Parathyroid adenoma (tissue), 2 donors: ENCODE results near the gene VMP1.

Experiments used
- H2AFZ ChIP-seq: fragments of 300-600 bp; sonication (generic); one replicate; pipeline ENCODE4 v1.7.0; 2017; ENCODE audit warnings: antibody characterized with exemption, mild to moderate bottlenecking
- H3K27ac ChIP-seq: fragments of 300-600 bp; sonication (generic); one replicate; pipeline ENCODE4 v1.7.0; 2017
- H3K27me3 ChIP-seq: fragments of 300-600 bp; sonication (generic); one replicate; pipeline ENCODE4 v1.7.0; 2017; ENCODE audit warnings: low read length; ENCODE audit not compliant: control insufficient read depth, insufficient read depth
- H3K36me3 ChIP-seq: fragments of 300-600 bp; sonication (generic); one replicate; pipeline ENCODE4 v1.7.0; 2017; ENCODE audit warnings: low read length; ENCODE audit not compliant: control insufficient read depth, insufficient read depth
- H3K4me1 ChIP-seq: fragments of 300-600 bp; sonication (generic); one replicate; pipeline ENCODE4 v1.7.0; 2017; ENCODE audit warnings: control low read depth
- H3K4me2 ChIP-seq: fragments of 300-600 bp; sonication (generic); one replicate; pipeline ENCODE4 v1.7.0; 2017; ENCODE audit warnings: low read length
- H3K4me3 ChIP-seq: fragments of 300-600 bp; sonication (generic); one replicate; pipeline ENCODE4 v1.7.0; 2017; ENCODE audit warnings: low read depth, low read length
- H3K79me2 ChIP-seq: fragments of 300-600 bp; sonication (generic); one replicate; pipeline ENCODE4 v1.7.0; 2017; ENCODE audit warnings: control low read depth
- H3K9ac ChIP-seq: fragments of 300-600 bp; sonication (generic); one replicate; pipeline ENCODE4 v1.7.0; 2017; ENCODE audit warnings: mild to moderate bottlenecking
- H3K9me3 ChIP-seq: fragments of 300-600 bp; sonication (generic); one replicate; pipeline ENCODE4 v1.7.0; 2017; ENCODE audit warnings: low read length; ENCODE audit not compliant: control insufficient read depth
- TF ChIP-seq, protein P1 (sequence below): fragments of 300-600 bp; sonication (generic); IDR thresholded peaks from one replicate; pipeline ENCODE4 v1.7.0; 2017; ENCODE audit warnings: antibody characterized with exemption, mild to moderate bottlenecking
- donor health status: primary hyperparathyroidism.

VMP1 gene

DNA sequence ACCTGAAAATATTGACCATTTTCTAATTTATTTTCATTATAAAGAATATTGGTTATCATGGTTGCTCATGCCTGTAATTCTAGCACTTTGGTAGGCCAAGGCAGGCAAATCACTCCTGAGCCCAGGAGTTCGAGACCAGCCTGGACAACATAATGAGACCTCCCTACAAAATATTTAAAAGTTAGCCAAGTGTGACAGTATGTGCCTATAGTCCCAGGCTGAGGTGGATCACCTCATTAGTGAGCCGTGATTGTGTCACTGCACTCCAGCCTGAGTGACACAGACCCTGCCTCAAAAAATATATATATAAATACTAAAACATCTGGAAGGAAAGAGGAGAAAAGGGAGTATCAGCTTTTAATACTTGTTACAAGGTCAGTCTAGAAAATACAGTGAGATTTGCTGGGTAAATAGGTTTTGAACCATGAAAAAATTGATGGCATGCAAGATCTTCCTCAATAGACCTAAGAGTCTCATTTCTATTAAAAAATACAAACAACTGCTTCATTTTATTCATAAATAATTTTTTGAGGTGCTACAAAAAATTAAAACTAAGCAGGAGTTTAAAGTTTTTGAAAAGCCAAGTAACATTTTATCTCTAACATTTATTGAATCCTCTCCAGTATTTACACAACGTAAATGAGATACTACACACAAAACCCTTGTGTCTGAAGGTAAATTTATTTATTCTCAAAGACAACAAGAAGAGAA is 137.6 kb downstream of the VMP1 start:
- Histone ChIP-seq H3K27ac (no peak overlapping the region), H3K36me3 (no peaks in the 10 kb centered on the region), H3K4me3 (peak overlapping the region; percentile 9), H3K9ac (no peak overlapping the region), H3K9me3 (no peaks in the 10 kb centered on the region), H3K4me2 (no peak overlapping the region), H3K4me1 (peaks cover 11% of the 10 kb centered on the region), H3K27me3 (no peaks in the 10 kb centered on the region), H3K79me2 (no peaks in the 10 kb centered on the region), H2AFZ (no peak overlapping the region)
- TF ChIP-seq, protein P1, sequence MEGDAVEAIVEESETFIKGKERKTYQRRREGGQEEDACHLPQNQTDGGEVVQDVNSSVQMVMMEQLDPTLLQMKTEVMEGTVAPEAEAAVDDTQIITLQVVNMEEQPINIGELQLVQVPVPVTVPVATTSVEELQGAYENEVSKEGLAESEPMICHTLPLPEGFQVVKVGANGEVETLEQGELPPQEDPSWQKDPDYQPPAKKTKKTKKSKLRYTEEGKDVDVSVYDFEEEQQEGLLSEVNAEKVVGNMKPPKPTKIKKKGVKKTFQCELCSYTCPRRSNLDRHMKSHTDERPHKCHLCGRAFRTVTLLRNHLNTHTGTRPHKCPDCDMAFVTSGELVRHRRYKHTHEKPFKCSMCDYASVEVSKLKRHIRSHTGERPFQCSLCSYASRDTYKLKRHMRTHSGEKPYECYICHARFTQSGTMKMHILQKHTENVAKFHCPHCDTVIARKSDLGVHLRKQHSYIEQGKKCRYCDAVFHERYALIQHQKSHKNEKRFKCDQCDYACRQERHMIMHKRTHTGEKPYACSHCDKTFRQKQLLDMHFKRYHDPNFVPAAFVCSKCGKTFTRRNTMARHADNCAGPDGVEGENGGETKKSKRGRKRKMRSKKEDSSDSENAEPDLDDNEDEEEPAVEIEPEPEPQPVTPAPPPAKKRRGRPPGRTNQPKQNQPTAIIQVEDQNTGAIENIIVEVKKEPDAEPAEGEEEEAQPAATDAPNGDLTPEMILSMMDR, result no peak

DNA sequence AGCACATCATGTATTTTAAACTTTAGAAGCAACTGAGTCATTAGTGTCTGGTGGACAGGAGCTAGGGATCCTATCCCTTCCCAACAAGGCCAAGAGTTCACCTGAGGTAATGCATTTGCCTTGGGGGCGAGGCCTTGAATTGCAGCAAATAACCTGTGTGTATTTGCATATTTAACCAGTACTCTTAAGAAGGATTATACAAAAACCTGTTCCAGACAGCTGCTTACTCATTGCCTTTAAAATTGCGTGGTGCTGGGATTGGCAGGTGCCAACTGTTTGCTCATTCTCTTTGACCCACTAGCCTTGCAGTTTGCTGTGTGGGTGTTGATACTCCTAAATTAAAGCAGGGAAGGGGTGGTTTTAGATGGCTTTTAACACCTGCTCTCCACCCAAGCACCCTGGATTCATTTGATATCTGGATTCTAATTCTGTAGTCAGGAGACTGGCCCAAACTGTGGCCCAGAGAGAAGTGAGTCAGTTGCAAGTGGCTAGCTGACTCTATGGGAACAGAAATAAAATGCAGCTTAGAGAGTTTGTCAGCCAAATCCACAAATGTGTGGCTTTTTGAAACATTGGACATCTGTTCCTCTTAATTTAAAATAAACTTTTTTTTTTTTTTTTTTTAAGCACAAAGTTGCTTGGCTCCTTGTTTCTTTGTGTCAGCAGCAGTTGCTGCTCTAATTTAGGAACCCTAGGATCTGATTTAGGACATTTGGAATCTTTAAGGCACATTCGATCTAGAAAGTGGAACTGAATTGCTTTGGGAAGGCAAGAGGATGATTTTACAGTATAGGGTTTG is 138.3 kb downstream of the VMP1 start:
- no peak overlapping the region for H2AFZ ChIP-seq
- H3K27ac ChIP-seq, result peak overlapping the region; percentile 40
- H3K9ac ChIP-seq, result no peak overlapping the region
- H3K9me3 ChIP-seq, result no peaks in the 10 kb centered on the region
- TF ChIP-seq, protein P1, result no peak
- peak overlapping the region; percentile 9 for H3K4me3 ChIP-seq
- H3K27me3 ChIP-seq, result no peaks in the 10 kb centered on the region
- no peaks in the 10 kb centered on the region for H3K79me2 ChIP-seq
- no peaks in the 10 kb centered on the region for H3K36me3 ChIP-seq
- no peak overlapping the region for H3K4me2 ChIP-seq
- peaks cover 7% of the 10 kb centered on the region for H3K4me1 ChIP-seq

GRCh38 chr17:59846394-59847165 is 139.1 kb downstream of the VMP1 start:
- Histone ChIP-seq H3K36me3 (no peaks in the 10 kb centered on the region), H3K27ac (peak overlapping the region; percentile 40), H3K4me1 (peaks cover 7% of the 10 kb centered on the region), H2AFZ (peak overlapping the region; percentile 26), H3K27me3 (no peaks in the 10 kb centered on the region), H3K9me3 (no peaks in the 10 kb centered on the region), H3K4me2 (no peak overlapping the region), H3K4me3 (no peak overlapping the region), H3K79me2 (no peaks in the 10 kb centered on the region), H3K9ac (no peak overlapping the region)
- TF ChIP-seq, protein P1, result no peak

DNA sequence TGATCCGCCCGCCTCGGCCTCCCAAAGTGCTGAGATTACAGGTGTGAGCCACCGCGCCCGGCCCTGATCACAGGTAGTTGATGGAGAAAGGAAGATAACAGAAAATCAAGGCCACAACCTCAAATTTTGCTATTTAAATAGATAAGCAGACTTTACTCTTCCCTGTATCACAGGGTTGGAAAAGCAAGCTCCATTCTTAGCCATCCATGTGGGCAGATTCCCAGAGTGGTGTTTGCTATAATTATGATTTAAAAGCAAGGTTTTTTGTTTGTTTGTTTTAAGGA is 140.9 kb downstream of the VMP1 start:
- TF ChIP-seq, protein P1, result no peak
- H3K79me2 ChIP-seq, result no peaks in the 10 kb centered on the region
- H2AFZ ChIP-seq, result no peak overlapping the region
- H3K9me3 ChIP-seq, result no peaks in the 10 kb centered on the region
- no peak overlapping the region for H3K9ac ChIP-seq
- peaks cover 7% of the 10 kb centered on the region for H3K4me1 ChIP-seq
- H3K27me3 ChIP-seq, result no peaks in the 10 kb centered on the region
- no peak overlapping the region for H3K27ac ChIP-seq
- no peak overlapping the region for H3K4me2 ChIP-seq
- no peaks in the 10 kb centered on the region for H3K36me3 ChIP-seq
- H3K4me3 ChIP-seq, result no peak overlapping the region
